ENCODE data around the gene CMIP.

GRCh38 chr16:81650281-81650680, 205.7 kb downstream of the CMIP start:
- TF ChIP-seq CTCF (IDR thresholded peaks at IDR 0.05 in 2 of 3, conservative IDR thresholded peaks at IDR 0.05 in 1 of 3; ENCODE audit: control insufficient read depth in 2 of 3, extremely low read depth in 1 of 3, insufficient read depth in 1 of 3, low read depth in 3 of 3, low read length in 3 of 3) (no peak), BACH1 (IDR thresholded peaks at IDR 0.05; ENCODE audit: borderline replicate concordance) (no peak), REST (IDR thresholded peaks at IDR 0.05; ENCODE audit: low read depth, low read length) (no peak), SUZ12 (IDR thresholded peaks at IDR 0.05; ENCODE audit: unreplicated experiment) (no peak)

All from GM12878 (cell line).